ENCODE results near the gene CTSL. TPM values are rescaled to one million over a fixed set of nuclear protein-coding genes. Genes with fewer than 3 reads are reported as not detected.

The CTSL gene
- total and polyA plus RNA-seq, 4 donors = 156 to 210 (median 180) TPM

GRCh38 chr9:87731321-87731720 lies 5.4 kb downstream of the CTSL start:
- no peak overlapping the region for H3K27ac ChIP-seq (ENCODE audit: low read depth in 1 of 2, low read length in 2 of 2)
- peaks cover 1 to 23% (median 19%) of the 10 kb centered on the region in 4 donors for H3K36me3 ChIP-seq (ENCODE audit: control insufficient read depth in 4 of 4, insufficient read depth in 3 of 4, low read depth in 1 of 4, low read length in 3 of 4)
- H3K27me3 ChIP-seq (ENCODE audit: control insufficient read depth in 4 of 4, insufficient read depth in 4 of 4, low read length in 3 of 4) = no peaks in the 10 kb centered on the region
- no peak for DNase-seq (ENCODE audit: low spot score)
- TF ChIP-seq, protein P1, sequence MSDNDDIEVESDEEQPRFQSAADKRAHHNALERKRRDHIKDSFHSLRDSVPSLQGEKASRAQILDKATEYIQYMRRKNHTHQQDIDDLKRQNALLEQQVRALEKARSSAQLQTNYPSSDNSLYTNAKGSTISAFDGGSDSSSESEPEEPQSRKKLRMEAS (IDR thresholded peaks at IDR 0.05) = no peak
- TF ChIP-seq JUND (IDR thresholded peaks at IDR 0.05) (no peak), RAD21 (IDR thresholded peaks at IDR 0.05) (no peak), CTCF (IDR thresholded peaks at IDR 0.05; ENCODE audit: low read depth, low read length, missing input control) (no peak)
- no peaks in the 10 kb centered on the region for H3K9me3 ChIP-seq (ENCODE audit: control insufficient read depth in 4 of 4, low read length in 3 of 4)
- H3K9ac ChIP-seq (ENCODE audit: low read depth in 1 of 2, low read length in 2 of 2) = no peak overlapping the region
- WGBS = 89% methylated on average over 2 of the region's 2 CpGs
- peaks cover 0 to 4% (median 0%) of the 10 kb centered on the region in 4 donors for H3K4me1 ChIP-seq (ENCODE audit: control insufficient read depth in 4 of 4, insufficient read depth in 4 of 4, low read length in 3 of 4)
- no peak overlapping the region for H3K4me3 ChIP-seq (ENCODE audit: low read depth in 1 of 3, low read length in 3 of 3)

- WGBS = 82% methylated on average over 1 of the region's 1 CpG
- TF ChIP-seq YY1 (IDR thresholded peaks at IDR 0.05) (no peak), FOXA1 (IDR thresholded peaks at IDR 0.05) (no peak), SP1 (IDR thresholded peaks at IDR 0.05) (no peak), RXRA (IDR thresholded peaks at IDR 0.05) (no peak), HNF4A (conservative IDR thresholded peaks at IDR 0.05) (no peak), NR2F2 (IDR thresholded peaks at IDR 0.05) (no peak), GABPA (IDR thresholded peaks at IDR 0.05 in 1 of 2, conservative IDR thresholded peaks at IDR 0.05 in 1 of 2) (no peak), REST (IDR thresholded peaks at IDR 0.05) (no peak), HNF4G (IDR thresholded peaks at IDR 0.05) (no peak), JUND (IDR thresholded peaks at IDR 0.05) (no peak), RAD21 (IDR thresholded peaks at IDR 0.05) (no peak), CTCF (IDR thresholded peaks at IDR 0.05; ENCODE audit: low read depth, low read length, missing input control) (no peak), EGR1 (IDR thresholded peaks at IDR 0.05; ENCODE audit: low read depth in 2 of 2) (no peak), TAF1 (conservative IDR thresholded peaks at IDR 0.05) (no peak), FOXA2 (IDR thresholded peaks at IDR 0.05) (no peak)
- TF ChIP-seq, protein P2, sequence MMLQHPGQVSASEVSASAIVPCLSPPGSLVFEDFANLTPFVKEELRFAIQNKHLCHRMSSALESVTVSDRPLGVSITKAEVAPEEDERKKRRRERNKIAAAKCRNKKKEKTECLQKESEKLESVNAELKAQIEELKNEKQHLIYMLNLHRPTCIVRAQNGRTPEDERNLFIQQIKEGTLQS (IDR thresholded peaks at IDR 0.05) = no peak
- TF ChIP-seq, protein P3, sequence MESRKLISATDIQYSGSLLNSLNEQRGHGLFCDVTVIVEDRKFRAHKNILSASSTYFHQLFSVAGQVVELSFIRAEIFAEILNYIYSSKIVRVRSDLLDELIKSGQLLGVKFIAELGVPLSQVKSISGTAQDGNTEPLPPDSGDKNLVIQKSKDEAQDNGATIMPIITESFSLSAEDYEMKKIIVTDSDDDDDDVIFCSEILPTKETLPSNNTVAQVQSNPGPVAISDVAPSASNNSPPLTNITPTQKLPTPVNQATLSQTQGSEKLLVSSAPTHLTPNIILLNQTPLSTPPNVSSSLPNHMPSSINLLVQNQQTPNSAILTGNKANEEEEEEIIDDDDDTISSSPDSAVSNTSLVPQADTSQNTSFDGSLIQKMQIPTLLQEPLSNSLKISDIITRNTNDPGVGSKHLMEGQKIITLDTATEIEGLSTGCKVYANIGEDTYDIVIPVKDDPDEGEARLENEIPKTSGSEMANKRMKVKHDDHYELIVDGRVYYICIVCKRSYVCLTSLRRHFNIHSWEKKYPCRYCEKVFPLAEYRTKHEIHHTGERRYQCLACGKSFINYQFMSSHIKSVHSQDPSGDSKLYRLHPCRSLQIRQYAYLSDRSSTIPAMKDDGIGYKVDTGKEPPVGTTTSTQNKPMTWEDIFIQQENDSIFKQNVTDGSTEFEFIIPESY (IDR thresholded peaks at IDR 0.05) = no peak
- TF ChIP-seq, protein P1 (IDR thresholded peaks at IDR 0.05) = no peak
- Histone ChIP-seq H3K4me3 (ENCODE audit: low read depth in 1 of 3, low read length in 3 of 3) (no peak overlapping the region), H3K9ac (ENCODE audit: low read depth in 1 of 2, low read length in 2 of 2) (no peak overlapping the region), H3K36me3 (ENCODE audit: control insufficient read depth in 4 of 4, insufficient read depth in 3 of 4, low read depth in 1 of 4, low read length in 3 of 4) (peaks cover 1 to 23% (median 19%) of the 10 kb centered on the region in 4 donors), H3K4me1 (ENCODE audit: control insufficient read depth in 4 of 4, insufficient read depth in 4 of 4, low read length in 3 of 4) (peaks cover 0 to 4% (median 0%) of the 10 kb centered on the region in 4 donors), H3K9me3 (ENCODE audit: control insufficient read depth in 4 of 4, low read length in 3 of 4) (no peaks in the 10 kb centered on the region), H3K27ac (ENCODE audit: low read depth in 1 of 2, low read length in 2 of 2) (no peak overlapping the region), H3K27me3 (ENCODE audit: control insufficient read depth in 4 of 4, insufficient read depth in 4 of 4, low read length in 3 of 4) (no peaks in the 10 kb centered on the region)
- no peak for DNase-seq (ENCODE audit: low spot score)
Observed at GRCh38 chr9:87732344-87732743, 6.4 kb downstream of the CTSL start.

Data from liver (tissue), 9 donors.